Neural cell (in vitro differentiated cells): ENCODE results near the gene SLFN12. TPM values are rescaled to one million over a fixed set of nuclear protein-coding genes. Genes with fewer than 3 reads are reported as not detected.
"Not testable (repeated sequence)": the region's sequence is repeated elsewhere in the genome, so short reads cannot be mapped to it uniquely, and the experiment has no call there.

Source experiments
- H2AFZ ChIP-seq: fragments of 200-600, 300-800 bp; sonication (generic), shearing (Covaris generic); 2 replicates; pipeline ENCODE4 v1.6.0; 2014; ENCODE audit warnings: low read depth, mild to moderate bottlenecking, antibody characterized with exemption, low read length, moderate library complexity
- H3F3A ChIP-seq: fragments of 200-600 bp; shearing (Covaris generic); 2 replicates; pipeline ENCODE4 v1.6.1; 2016; ENCODE audit warnings: mild to moderate bottlenecking, moderate library complexity, mixed read lengths, antibody characterized with exemption, low read length; ENCODE audit not compliant: insufficient read depth, poor library complexity, severe bottlenecking
- H3K27ac ChIP-seq: fragments of 200-600, 300-800 bp; sonication (generic), shearing (Covaris generic); 2 replicates; pipeline ENCODE4 v1.5.1; 2014; ENCODE audit warnings: mild to moderate bottlenecking, low read length, moderate library complexity
- H3K27me3 ChIP-seq: fragments of 300-800, 200-600 bp; sonication (generic), shearing (Covaris generic); 2 replicates; pipeline ENCODE4 v1.6.0; 2014; ENCODE audit warnings: mild to moderate bottlenecking, low read depth, low read length, moderate library complexity; ENCODE audit not compliant: insufficient read depth
- H3K36me3 ChIP-seq: fragments of 300-800, 200-600 bp; sonication (generic), shearing (Covaris generic); 2 replicates; pipeline ENCODE4 v1.5.1; 2014; ENCODE audit warnings: mild to moderate bottlenecking, antibody characterized with exemption, low read length, moderate library complexity; ENCODE audit not compliant: insufficient read depth
- H3K4me2 ChIP-seq: fragments of 300-800, 200-600 bp; sonication (generic), shearing (Covaris generic); 2 replicates; pipeline ENCODE4 v1.6.0; 2014; ENCODE audit warnings: mild to moderate bottlenecking, low read length
- H3K4me3 ChIP-seq: fragments of 300-800, 200-600 bp; sonication (generic), shearing (Covaris generic); 2 replicates; pipeline ENCODE4 v1.5.1; 2014; ENCODE audit warnings: mild to moderate bottlenecking, low read length, moderate library complexity
- H3K79me2 ChIP-seq: fragments of 200-600 bp; shearing (Covaris generic); replicated peaks from 2 replicates; pipeline ENCODE4 v1.6.0; 2014; ENCODE audit warnings: mild to moderate bottlenecking, low read length, moderate library complexity; ENCODE audit not compliant: insufficient read depth
- H3K9ac ChIP-seq: fragments of 300-800, 200-600 bp; sonication (generic), shearing (Covaris generic); 2 replicates; pipeline ENCODE4 v1.6.1; 2016; ENCODE audit warnings: mild to moderate bottlenecking, low read length, mixed read lengths
- H3K9me2 ChIP-seq: fragments of 200-600 bp; shearing (Covaris generic); 2 replicates; pipeline ENCODE4 v1.6.1; 2016; ENCODE audit warnings: mild to moderate bottlenecking, low read length, mixed read lengths; ENCODE audit not compliant: insufficient read depth
- H3K9me3 ChIP-seq: fragments of 200-600, 300-800 bp; sonication (generic), shearing (Covaris generic); 2 replicates; pipeline ENCODE4 v1.6.1; 2016; ENCODE audit warnings: mild to moderate bottlenecking, mixed run types, low read length, moderate library complexity, mixed read lengths
- H4K20me1 ChIP-seq: fragments of 200-600 bp; shearing (Covaris generic); 2 replicates; pipeline ENCODE4 v1.6.1; 2016; ENCODE audit warnings: mild to moderate bottlenecking, mixed run types; ENCODE audit not compliant: insufficient read depth
- CTCF ChIP-seq: fragments of 450-650 bp; IDR thresholded peaks from 2 replicates; pipeline ENCODE4 v1.5.1; 2014; ENCODE audit warnings: antibody characterized with exemption, mild to moderate bottlenecking, moderate library complexity; ENCODE audit not compliant: poor library complexity, severe bottlenecking
- EP300 ChIP-seq: fragments of 450-650 bp; conservative IDR thresholded peaks from 2 replicates; pipeline ENCODE4 v1.6.1; 2014; ENCODE audit warnings: antibody characterized with exemption, mild to moderate bottlenecking, moderate library complexity; ENCODE audit not compliant: poor library complexity, severe bottlenecking
- EZH2 ChIP-seq: fragments of 200-600, 300-800 bp; shearing (Covaris generic), sonication (generic); IDR thresholded peaks from 2 replicates; pipeline ENCODE4 v1.6.1; 2014; ENCODE audit warnings: antibody characterized with exemption, low read length, borderline replicate concordance, mild to moderate bottlenecking; ENCODE audit not compliant: insufficient read depth, poor library complexity, severe bottlenecking
- MXI1 ChIP-seq: fragments of 450-650 bp; conservative IDR thresholded peaks from 2 replicates; pipeline ENCODE4 v1.6.1; 2014; ENCODE audit warnings: antibody characterized with exemption, mild to moderate bottlenecking; ENCODE audit not compliant: poor library complexity, severe bottlenecking
- POLR2AphosphoS5 ChIP-seq: IDR thresholded peaks from 2 replicates; pipeline ENCODE4 v1.6.1; 2012
- RAD21 ChIP-seq: fragments of 450-650 bp; conservative IDR thresholded peaks from 2 replicates; pipeline ENCODE4 v1.6.1; 2014; ENCODE audit warnings: antibody characterized with exemption, mild to moderate bottlenecking, moderate library complexity
- REST ChIP-seq: IDR thresholded peaks from 2 replicates; pipeline ENCODE4 v1.6.1; 2012; ENCODE audit warnings: borderline replicate concordance
- SMC3 ChIP-seq: fragments of 450-650 bp; conservative IDR thresholded peaks from 2 replicates; pipeline ENCODE4 v1.6.1; 2014; ENCODE audit warnings: antibody characterized with exemption, mild to moderate bottlenecking, moderate library complexity; ENCODE audit not compliant: poor library complexity
- TAF1 ChIP-seq: IDR thresholded peaks from 2 replicates; pipeline ENCODE4 v1.6.1; 2012; ENCODE audit warnings: low read depth
- polyA plus RNA-seq: library from polyadenylated mRNA; depleted of rRNA; stranded (reverse); fragments of >200 nt; gene quantifications from 2 replicates; pipeline ENCODE4 v1.2.3, GENCODE V29; 2014

SLFN12 gene
- polyA plus RNA-seq, 1 donor from 2014 or later: not detected

- H4K20me1 ChIP-seq: no peaks in the 10 kb centered on the region
- H3K9me3 ChIP-seq: no peaks in the 10 kb centered on the region
- no peak overlapping the region for H3K4me3 ChIP-seq
- H3K27me3 ChIP-seq: no peaks in the 10 kb centered on the region
- H3K4me2 ChIP-seq: no peak overlapping the region
- H3K27ac ChIP-seq: no peak overlapping the region
- no peaks in the 10 kb centered on the region for H3K36me3 ChIP-seq
- TF ChIP-seq SMC3: no peak
- no peak for TF ChIP-seq TAF1
- TF ChIP-seq EP300: no peak
- TF ChIP-seq MXI1: no peak
- no peak for TF ChIP-seq POLR2AphosphoS5
- no peak for TF ChIP-seq RAD21
- TF ChIP-seq CTCF: no peak
- no peak for TF ChIP-seq EZH2
- TF ChIP-seq REST: no peak
- no peak overlapping the region for H2AFZ ChIP-seq
- H3K9me2 ChIP-seq: no peaks in the 10 kb centered on the region
- no peaks in the 10 kb centered on the region for H3F3A ChIP-seq
- H3K9ac ChIP-seq: no peak overlapping the region
- H3K79me2 ChIP-seq: no peaks in the 10 kb centered on the region
Observed at GRCh38 chr17:35423761-35424160, 8.5 kb downstream of the SLFN12 start.

- H3K36me3 ChIP-seq, H3K79me2 ChIP-seq, H3K9me2 ChIP-seq: not testable (repeated sequence)
Observed at GRCh38 chr17:35421069-35421468, 11.2 kb downstream of the SLFN12 start.

GRCh38 chr17:35416659-35417058 lies 15.6 kb downstream of the SLFN12 start:
- Histone ChIP-seq H2AFZ (no peak overlapping the region), H3K4me3 (no peak overlapping the region), H3K27me3 (no peaks in the 10 kb centered on the region), H4K20me1 (no peaks in the 10 kb centered on the region), H3F3A (no peaks in the 10 kb centered on the region), H3K36me3 (no peaks in the 10 kb centered on the region), H3K9me3 (no peaks in the 10 kb centered on the region), H3K27ac (no peak overlapping the region), H3K9ac (no peak overlapping the region), H3K4me2 (no peak overlapping the region), H3K79me2 (no peaks in the 10 kb centered on the region), H3K9me2 (no peaks in the 10 kb centered on the region)
- no peak for TF ChIP-seq POLR2AphosphoS5
- TF ChIP-seq TAF1: no peak
- no peak for TF ChIP-seq MXI1
- no peak for TF ChIP-seq RAD21
- no peak for TF ChIP-seq REST
- TF ChIP-seq EP300: no peak
- TF ChIP-seq SMC3: no peak
- TF ChIP-seq EZH2: no peak
- no peak for TF ChIP-seq CTCF

More at GRCh38 chr17:35421069-35421468, 11.2 kb downstream of the SLFN12 start:
- H3K27ac ChIP-seq, H3K4me2 ChIP-seq, H3F3A ChIP-seq, H3K4me3 ChIP-seq, H3K9me3 ChIP-seq, H3K27me3 ChIP-seq, H3K9ac ChIP-seq, H2AFZ ChIP-seq, H4K20me1 ChIP-seq: not testable (repeated sequence)
